ENCODE measurements around the gene PRKG1. TPM values are rescaled to one million over a fixed set of nuclear protein-coding genes. Genes with fewer than 3 reads are reported as not detected.

PRKG1 gene
- total and polyA plus RNA-seq, 2 of the 8 experiments (the other 6 are each of a cell fraction or from before 2014, with no cell fraction given), result 4.2 to 15.2 TPM

GRCh38 chr10:51876503-51876902 lies 802.2 kb downstream of the PRKG1 start:
- FAIRE-seq, result no peak
- Histone ChIP-seq H3K23me2 (ENCODE audit: low read depth, low read length) (no peaks in the 10 kb centered on the region), H2BK5ac (ENCODE audit: low read depth, low read length) (no peak overlapping the region), H3K27ac (ENCODE audit: low read depth, low read length) (no peak overlapping the region), H3K9ac (replicated peaks in 1 of 4; ENCODE audit: extremely low read depth in 1 of 4, low read depth in 3 of 4, low read length in 3 of 4) (no peak overlapping the region), H4K20me1 (replicated peaks in 1 of 2; ENCODE audit: control insufficient read depth in 1 of 2, insufficient read depth in 2 of 2, low read length in 2 of 2) (no peaks in the 10 kb centered on the region), H3K79me2 (ENCODE audit: control insufficient read depth in 1 of 2, insufficient read depth in 2 of 2, low read length in 2 of 2) (no peaks in the 10 kb centered on the region), H2BK15ac (ENCODE audit: low read length) (no peak overlapping the region), H2AK5ac (ENCODE audit: low read depth, low read length) (no peak overlapping the region), H2BK20ac (ENCODE audit: low read length) (no peak overlapping the region), H4K91ac (replicated peaks; ENCODE audit: insufficient read length, low read length) (no peak overlapping the region), H3K36me3 (ENCODE audit: control insufficient read depth in 2 of 4, insufficient read depth in 4 of 4, low read length in 3 of 4) (no peaks in the 10 kb centered on the region), H3K14ac (ENCODE audit: insufficient read length) (no peak overlapping the region), H3K4ac (replicated peaks; ENCODE audit: insufficient read length, low read depth, low read length) (no peak overlapping the region), H4K5ac (ENCODE audit: insufficient read length, low read depth, low read length) (no peak overlapping the region), H3K79me1 (ENCODE audit: low read depth, low read length) (no peaks in the 10 kb centered on the region), H4K8ac (ENCODE audit: extremely low read depth, insufficient read depth, low read length) (no peak overlapping the region), H3K4me3 (ENCODE audit: extremely low read depth in 1 of 4, insufficient read depth in 2 of 4, low read depth in 3 of 4, low read length in 4 of 4) (no peak overlapping the region), H2AFZ (ENCODE audit: low read length) (no peak overlapping the region), H3K27me3 (replicated peaks in 1 of 4; ENCODE audit: control insufficient read depth in 3 of 4, extremely low read depth in 1 of 4, insufficient read depth in 3 of 4, low read length in 3 of 4) (no peaks in the 10 kb centered on the region), H3K56ac (replicated peaks; ENCODE audit: insufficient read length, low read depth, low read length) (no peak overlapping the region), H3K18ac (ENCODE audit: extremely low read depth, low read length) (no peak overlapping the region), H3K4me1 (replicated peaks in 1 of 4; ENCODE audit: control insufficient read depth in 3 of 4, insufficient read depth in 4 of 4, low read length in 3 of 4) (no peaks in the 10 kb centered on the region; a peak in 1 of 7 replicates), H2BK120ac (replicated peaks; ENCODE audit: low read depth, low read length) (no peak overlapping the region), H3K9me3 (ENCODE audit: insufficient read depth in 2 of 2, low read depth in 1 of 2, low read length in 1 of 2) (no peaks in the 10 kb centered on the region), H3K4me2 (ENCODE audit: insufficient read depth in 1 of 2, low read depth in 2 of 2, low read length in 2 of 2) (no peak overlapping the region), H2BK12ac (ENCODE audit: low read depth, low read length) (no peak overlapping the region; the same call in 1 of the 2 replicates), H3K23ac (ENCODE audit: insufficient read length) (no peak overlapping the region)
- ChIA-PET POLR2A (ENCODE audit: partially characterized antibody) (interaction anchor here (0.6 kb wide), 1 partner anchor 153 kb away, joined by 3 read pairs; no protein-coding TSS in a partner anchor), CTCF (ENCODE audit: partially characterized antibody) (interaction anchor here (0.8 to 2.1 kb wide), 10 partner anchors 9 to 488 kb away, joined by 3 to 6 read pairs (median 4); no protein-coding TSS in a partner anchor)
- DNase-seq (ENCODE audit: low read depth in 1 of 2, low spot score in 2 of 2), result no peak
- 86% methylated on average over 4 of the region's 4 CpGs; no CpG with 5 or more reads in 1 of the 2 experiments for WGBS, 2 experiments (ENCODE audit: extremely low coverage in 1 of 2, insufficient coverage in 1 of 2, insufficient read length in 1 of 2, insufficient replicate concordance in 2 of 2, low coverage in 1 of 2, low lambda C conversion rate in 2 of 2, missing lambda C conversion rate in 1 of 2)
- TF ChIP-seq CREB1 (IDR thresholded peaks at IDR 0.05) (no peak), RNF2 (IDR thresholded peaks at IDR 0.05; ENCODE audit: borderline replicate concordance, low read depth, low read length, missing control alignments, poor library complexity, severe bottlenecking) (no peak)

Data from H1 (cell line).